Neural cell (in vitro differentiated cells): Measurements from ENCODE around the gene ATXN2. TPM values are rescaled to one million over a fixed set of nuclear protein-coding genes. Genes with fewer than 3 reads are reported as not detected.

Source experiments
- H2AFZ ChIP-seq: fragments of 200-600, 300-800 bp; sonication (generic), shearing (Covaris generic); 2 replicates; pipeline ENCODE4 v1.6.0; 2014; ENCODE audit warnings: low read depth, mild to moderate bottlenecking, antibody characterized with exemption, low read length, moderate library complexity
- H3F3A ChIP-seq: fragments of 200-600 bp; shearing (Covaris generic); 2 replicates; pipeline ENCODE4 v1.6.1; 2016; ENCODE audit warnings: mild to moderate bottlenecking, moderate library complexity, mixed read lengths, antibody characterized with exemption, low read length; ENCODE audit not compliant: insufficient read depth, poor library complexity, severe bottlenecking
- H3K27ac ChIP-seq: fragments of 200-600, 300-800 bp; sonication (generic), shearing (Covaris generic); 2 replicates; pipeline ENCODE4 v1.5.1; 2014; ENCODE audit warnings: mild to moderate bottlenecking, low read length, moderate library complexity
- H3K27me3 ChIP-seq: fragments of 300-800, 200-600 bp; sonication (generic), shearing (Covaris generic); 2 replicates; pipeline ENCODE4 v1.6.0; 2014; ENCODE audit warnings: mild to moderate bottlenecking, low read depth, low read length, moderate library complexity; ENCODE audit not compliant: insufficient read depth
- H3K36me3 ChIP-seq: fragments of 300-800, 200-600 bp; sonication (generic), shearing (Covaris generic); 2 replicates; pipeline ENCODE4 v1.5.1; 2014; ENCODE audit warnings: mild to moderate bottlenecking, antibody characterized with exemption, low read length, moderate library complexity; ENCODE audit not compliant: insufficient read depth
- H3K4me2 ChIP-seq: fragments of 300-800, 200-600 bp; sonication (generic), shearing (Covaris generic); 2 replicates; pipeline ENCODE4 v1.6.0; 2014; ENCODE audit warnings: mild to moderate bottlenecking, low read length
- H3K4me3 ChIP-seq: fragments of 300-800, 200-600 bp; sonication (generic), shearing (Covaris generic); 2 replicates; pipeline ENCODE4 v1.5.1; 2014; ENCODE audit warnings: mild to moderate bottlenecking, low read length, moderate library complexity
- H3K79me2 ChIP-seq: fragments of 200-600 bp; shearing (Covaris generic); replicated peaks from 2 replicates; pipeline ENCODE4 v1.6.0; 2014; ENCODE audit warnings: mild to moderate bottlenecking, low read length, moderate library complexity; ENCODE audit not compliant: insufficient read depth
- H3K9ac ChIP-seq: fragments of 300-800, 200-600 bp; sonication (generic), shearing (Covaris generic); 2 replicates; pipeline ENCODE4 v1.6.1; 2016; ENCODE audit warnings: mild to moderate bottlenecking, low read length, mixed read lengths
- H3K9me2 ChIP-seq: fragments of 200-600 bp; shearing (Covaris generic); 2 replicates; pipeline ENCODE4 v1.6.1; 2016; ENCODE audit warnings: mild to moderate bottlenecking, low read length, mixed read lengths; ENCODE audit not compliant: insufficient read depth
- H3K9me3 ChIP-seq: fragments of 200-600, 300-800 bp; sonication (generic), shearing (Covaris generic); 2 replicates; pipeline ENCODE4 v1.6.1; 2016; ENCODE audit warnings: mild to moderate bottlenecking, mixed run types, low read length, moderate library complexity, mixed read lengths
- H4K20me1 ChIP-seq: fragments of 200-600 bp; shearing (Covaris generic); 2 replicates; pipeline ENCODE4 v1.6.1; 2016; ENCODE audit warnings: mild to moderate bottlenecking, mixed run types; ENCODE audit not compliant: insufficient read depth
- EP300 ChIP-seq: fragments of 450-650 bp; conservative IDR thresholded peaks from 2 replicates; pipeline ENCODE4 v1.6.1; 2014; ENCODE audit warnings: antibody characterized with exemption, mild to moderate bottlenecking, moderate library complexity; ENCODE audit not compliant: poor library complexity, severe bottlenecking
- EZH2 ChIP-seq: fragments of 200-600, 300-800 bp; shearing (Covaris generic), sonication (generic); IDR thresholded peaks from 2 replicates; pipeline ENCODE4 v1.6.1; 2014; ENCODE audit warnings: antibody characterized with exemption, low read length, borderline replicate concordance, mild to moderate bottlenecking; ENCODE audit not compliant: insufficient read depth, poor library complexity, severe bottlenecking
- MXI1 ChIP-seq: fragments of 450-650 bp; conservative IDR thresholded peaks from 2 replicates; pipeline ENCODE4 v1.6.1; 2014; ENCODE audit warnings: antibody characterized with exemption, mild to moderate bottlenecking; ENCODE audit not compliant: poor library complexity, severe bottlenecking
- POLR2AphosphoS5 ChIP-seq: IDR thresholded peaks from 2 replicates; pipeline ENCODE4 v1.6.1; 2012
- RAD21 ChIP-seq: fragments of 450-650 bp; conservative IDR thresholded peaks from 2 replicates; pipeline ENCODE4 v1.6.1; 2014; ENCODE audit warnings: antibody characterized with exemption, mild to moderate bottlenecking, moderate library complexity
- SMC3 ChIP-seq: fragments of 450-650 bp; conservative IDR thresholded peaks from 2 replicates; pipeline ENCODE4 v1.6.1; 2014; ENCODE audit warnings: antibody characterized with exemption, mild to moderate bottlenecking, moderate library complexity; ENCODE audit not compliant: poor library complexity
- TAF1 ChIP-seq: IDR thresholded peaks from 2 replicates; pipeline ENCODE4 v1.6.1; 2012; ENCODE audit warnings: low read depth
- polyA plus RNA-seq: library from polyadenylated mRNA; depleted of rRNA; stranded (reverse); fragments of >200 nt; gene quantifications from 2 replicates; pipeline ENCODE4 v1.2.3, GENCODE V29; 2014
- TF ChIP-seq, protein P1 (sequence below): fragments of 450-650 bp; IDR thresholded peaks from 2 replicates; pipeline ENCODE4 v1.5.1; 2014; ENCODE audit warnings: antibody characterized with exemption, mild to moderate bottlenecking, moderate library complexity; ENCODE audit not compliant: poor library complexity, severe bottlenecking
- TF ChIP-seq, protein P2 (sequence below): IDR thresholded peaks from 2 replicates; pipeline ENCODE4 v1.6.1; 2012; ENCODE audit warnings: borderline replicate concordance

ATXN2 gene
- polyA plus RNA-seq, 1 donor from 2014 or later: 12.6 TPM

DNA sequence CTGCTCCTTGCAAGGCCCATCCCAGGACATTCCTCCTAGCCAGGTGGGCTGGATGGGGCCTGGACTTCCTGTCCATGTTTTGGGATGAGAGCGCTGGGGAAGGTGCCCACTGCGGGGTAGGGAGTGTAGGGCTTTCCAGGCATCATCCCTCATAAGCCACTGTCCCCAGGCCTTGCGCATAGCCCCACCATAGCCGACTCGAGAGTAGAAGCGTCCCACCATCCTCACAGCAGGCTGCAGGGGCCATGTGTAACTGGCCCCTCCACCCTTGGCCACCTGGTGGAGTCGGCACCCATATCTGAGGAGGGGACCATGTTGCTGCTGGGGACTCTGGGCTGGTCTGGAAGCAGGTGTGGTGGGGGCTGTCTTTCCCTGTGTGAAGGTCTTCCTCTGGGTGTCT lies 162.8 kb downstream of the ATXN2 start:
- Histone ChIP-seq H4K20me1 (no peaks in the 10 kb centered on the region), H3K9ac (no peak overlapping the region), H3K36me3 (no peaks in the 10 kb centered on the region), H3K9me2 (no peaks in the 10 kb centered on the region), H2AFZ (no peak overlapping the region), H3K4me3 (no peak overlapping the region), H3K4me2 (no peak overlapping the region), H3K9me3 (no peaks in the 10 kb centered on the region), H3K79me2 (no peaks in the 10 kb centered on the region), H3F3A (no peaks in the 10 kb centered on the region), H3K27me3 (no peaks in the 10 kb centered on the region), H3K27ac (no peak overlapping the region)
- TF ChIP-seq, protein P1, sequence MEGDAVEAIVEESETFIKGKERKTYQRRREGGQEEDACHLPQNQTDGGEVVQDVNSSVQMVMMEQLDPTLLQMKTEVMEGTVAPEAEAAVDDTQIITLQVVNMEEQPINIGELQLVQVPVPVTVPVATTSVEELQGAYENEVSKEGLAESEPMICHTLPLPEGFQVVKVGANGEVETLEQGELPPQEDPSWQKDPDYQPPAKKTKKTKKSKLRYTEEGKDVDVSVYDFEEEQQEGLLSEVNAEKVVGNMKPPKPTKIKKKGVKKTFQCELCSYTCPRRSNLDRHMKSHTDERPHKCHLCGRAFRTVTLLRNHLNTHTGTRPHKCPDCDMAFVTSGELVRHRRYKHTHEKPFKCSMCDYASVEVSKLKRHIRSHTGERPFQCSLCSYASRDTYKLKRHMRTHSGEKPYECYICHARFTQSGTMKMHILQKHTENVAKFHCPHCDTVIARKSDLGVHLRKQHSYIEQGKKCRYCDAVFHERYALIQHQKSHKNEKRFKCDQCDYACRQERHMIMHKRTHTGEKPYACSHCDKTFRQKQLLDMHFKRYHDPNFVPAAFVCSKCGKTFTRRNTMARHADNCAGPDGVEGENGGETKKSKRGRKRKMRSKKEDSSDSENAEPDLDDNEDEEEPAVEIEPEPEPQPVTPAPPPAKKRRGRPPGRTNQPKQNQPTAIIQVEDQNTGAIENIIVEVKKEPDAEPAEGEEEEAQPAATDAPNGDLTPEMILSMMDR: no peak
- TF ChIP-seq POLR2AphosphoS5 (no peak), EZH2 (no peak), RAD21 (no peak), SMC3 (no peak), MXI1 (no peak), TAF1 (no peak), EP300 (no peak)
- TF ChIP-seq, protein P2, sequence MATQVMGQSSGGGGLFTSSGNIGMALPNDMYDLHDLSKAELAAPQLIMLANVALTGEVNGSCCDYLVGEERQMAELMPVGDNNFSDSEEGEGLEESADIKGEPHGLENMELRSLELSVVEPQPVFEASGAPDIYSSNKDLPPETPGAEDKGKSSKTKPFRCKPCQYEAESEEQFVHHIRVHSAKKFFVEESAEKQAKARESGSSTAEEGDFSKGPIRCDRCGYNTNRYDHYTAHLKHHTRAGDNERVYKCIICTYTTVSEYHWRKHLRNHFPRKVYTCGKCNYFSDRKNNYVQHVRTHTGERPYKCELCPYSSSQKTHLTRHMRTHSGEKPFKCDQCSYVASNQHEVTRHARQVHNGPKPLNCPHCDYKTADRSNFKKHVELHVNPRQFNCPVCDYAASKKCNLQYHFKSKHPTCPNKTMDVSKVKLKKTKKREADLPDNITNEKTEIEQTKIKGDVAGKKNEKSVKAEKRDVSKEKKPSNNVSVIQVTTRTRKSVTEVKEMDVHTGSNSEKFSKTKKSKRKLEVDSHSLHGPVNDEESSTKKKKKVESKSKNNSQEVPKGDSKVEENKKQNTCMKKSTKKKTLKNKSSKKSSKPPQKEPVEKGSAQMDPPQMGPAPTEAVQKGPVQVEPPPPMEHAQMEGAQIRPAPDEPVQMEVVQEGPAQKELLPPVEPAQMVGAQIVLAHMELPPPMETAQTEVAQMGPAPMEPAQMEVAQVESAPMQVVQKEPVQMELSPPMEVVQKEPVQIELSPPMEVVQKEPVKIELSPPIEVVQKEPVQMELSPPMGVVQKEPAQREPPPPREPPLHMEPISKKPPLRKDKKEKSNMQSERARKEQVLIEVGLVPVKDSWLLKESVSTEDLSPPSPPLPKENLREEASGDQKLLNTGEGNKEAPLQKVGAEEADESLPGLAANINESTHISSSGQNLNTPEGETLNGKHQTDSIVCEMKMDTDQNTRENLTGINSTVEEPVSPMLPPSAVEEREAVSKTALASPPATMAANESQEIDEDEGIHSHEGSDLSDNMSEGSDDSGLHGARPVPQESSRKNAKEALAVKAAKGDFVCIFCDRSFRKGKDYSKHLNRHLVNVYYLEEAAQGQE: no peak

DNA sequence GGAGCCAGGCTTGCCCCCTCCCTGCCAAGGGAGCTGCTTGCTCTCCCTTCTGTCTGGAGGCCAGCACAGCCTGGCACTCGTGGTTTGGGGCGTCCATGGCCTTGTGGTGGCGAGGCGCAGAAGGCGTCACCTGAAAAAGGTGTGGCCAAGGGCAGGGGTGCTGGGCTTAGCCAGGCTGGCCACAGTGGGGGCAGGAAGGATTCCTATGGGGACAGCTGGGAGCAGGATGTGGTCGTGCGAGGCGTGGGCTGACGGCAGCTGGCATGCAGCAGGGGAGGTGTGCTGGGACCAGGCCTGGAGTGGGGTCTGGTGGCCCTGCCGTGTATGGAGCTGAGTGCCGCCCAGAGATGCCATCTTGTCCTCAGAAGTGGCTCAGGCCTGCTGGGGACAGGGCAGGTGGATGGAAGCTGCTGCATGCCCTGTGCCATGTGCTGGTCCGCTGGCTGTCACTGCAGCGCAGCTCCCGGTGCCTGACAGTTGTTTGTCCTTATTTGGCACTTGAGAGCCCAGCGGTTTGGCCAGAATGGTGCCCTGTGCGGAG lies 163.4 kb downstream of the ATXN2 start:
- Histone ChIP-seq H3K9me3 (no peaks in the 10 kb centered on the region), H3K4me3 (no peak overlapping the region), H2AFZ (no peak overlapping the region), H3K9ac (no peak overlapping the region), H3F3A (no peaks in the 10 kb centered on the region), H4K20me1 (no peaks in the 10 kb centered on the region), H3K79me2 (no peaks in the 10 kb centered on the region), H3K9me2 (no peaks in the 10 kb centered on the region), H3K4me2 (no peak overlapping the region), H3K27me3 (no peaks in the 10 kb centered on the region), H3K27ac (no peak overlapping the region), H3K36me3 (no peaks in the 10 kb centered on the region)
- TF ChIP-seq MXI1 (no peak), TAF1 (no peak), SMC3 (no peak), EP300 (no peak), POLR2AphosphoS5 (no peak), RAD21 (no peak), EZH2 (no peak)
- TF ChIP-seq, protein P1: no peak
- TF ChIP-seq, protein P2: no peak
